ENCODE data around the gene IDUA. TPM values are rescaled to one million over a fixed set of nuclear protein-coding genes. Genes with fewer than 3 reads are reported as not detected.

IDUA gene
- total and polyA plus RNA-seq, 2 of the 4 experiments (the other 2 are of a cell fraction) = 0.72 to 12.5 TPM

DNA sequence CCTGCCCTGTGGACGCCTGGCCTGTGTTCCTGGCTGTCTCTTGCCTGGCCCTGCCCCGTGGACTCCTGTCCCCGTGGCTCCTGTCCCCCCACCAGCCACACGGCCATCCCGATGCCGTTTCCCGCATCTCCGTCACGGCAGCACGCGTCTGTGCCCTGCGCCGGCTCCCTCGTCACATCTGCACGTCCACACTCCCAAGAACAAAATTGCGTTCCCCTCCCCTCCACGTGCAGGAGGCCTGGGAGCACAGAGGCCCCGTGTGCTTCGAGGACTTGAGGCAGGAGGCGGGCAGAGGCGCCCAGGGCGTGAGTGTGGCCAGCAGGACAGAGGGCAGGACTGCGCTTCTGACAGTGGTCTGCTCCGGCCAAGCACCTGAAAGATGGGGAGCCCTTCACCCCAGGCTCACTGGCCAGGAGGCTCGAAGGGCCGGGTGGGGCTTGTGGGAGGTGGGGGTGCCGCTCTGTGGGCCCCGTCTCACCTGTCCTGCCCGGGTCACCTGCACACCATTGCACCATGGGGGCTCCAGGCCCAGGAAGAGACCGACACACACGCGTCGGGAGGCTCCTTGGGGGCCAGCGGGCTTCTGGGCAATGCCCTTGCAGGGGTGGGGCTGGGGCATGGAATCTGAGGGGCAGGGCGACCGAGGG, 41.9 kb downstream of the IDUA start:
- no peak overlapping the region for H3K4me2 ChIP-seq (ENCODE audit: low read depth, low read length)
- peaks cover 20% of the 10 kb centered on the region for H3K36me3 ChIP-seq (ENCODE audit: control insufficient read depth, insufficient read depth, low read length)
- no peak overlapping the region for H2BK15ac ChIP-seq (ENCODE audit: low read depth, low read length)
- in situ Hi-C loops (cut with MboI; ENCODE audit: low sequenced_read_pairs) (no loop called here), dilution Hi-C loops (cut with HindIII; ENCODE audit: low sequenced_read_pairs, unreplicated experiment) (no loop called here), intact Hi-C loops (cut with micrococcal nuclease) (no loop called here)
- no peaks in the 10 kb centered on the region for H3K9me3 ChIP-seq (ENCODE audit: control insufficient read depth, insufficient read depth, low read length)
- peaks cover 9% of the 10 kb centered on the region; the same call in 1 of the 2 replicates for H4K20me1 ChIP-seq (ENCODE audit: insufficient read depth, low read length)
- no peak overlapping the region for H3K27ac ChIP-seq (ENCODE audit: insufficient read depth, low read length)
- ATAC-seq (ENCODE audit: low read depth) (no peak), DNase-seq (no peak)
- no peak overlapping the region; the same call in 1 of the 2 replicates for H2AK5ac ChIP-seq (ENCODE audit: low read depth, low read length)
- H3K4me1 ChIP-seq (ENCODE audit: control insufficient read depth, insufficient read depth, low read length) = peaks cover 7% of the 10 kb centered on the region; the same call in 1 of the 2 replicates
- no peak overlapping the region for H3K4me3 ChIP-seq (ENCODE audit: insufficient read depth, low read depth, low read length)
- POLR2A ChIA-PET (ENCODE audit: unreplicated experiment) = no interaction called here
- 79% methylated on average over 4 of the region's 36 CpGs; no CpG with 5 or more reads in 1 of the 2 experiments for WGBS, 2 experiments (ENCODE audit: extremely low coverage in 2 of 2, insufficient read length in 1 of 2)
- H4K5ac ChIP-seq (ENCODE audit: low read depth, low read length) = no peak overlapping the region
- no peak overlapping the region for H2BK120ac ChIP-seq (ENCODE audit: low read depth, low read length)
- H3K56ac ChIP-seq (ENCODE audit: extremely low read depth, insufficient read depth, low read length) = no peak overlapping the region
- no peak overlapping the region for H2BK20ac ChIP-seq (ENCODE audit: low read depth, low read length)
- H3K4ac ChIP-seq (ENCODE audit: low read depth, low read length) = no peak overlapping the region
- H3K23ac ChIP-seq (ENCODE audit: low read depth, low read length) = no peak overlapping the region
- TF ChIP-seq RAD21 (IDR thresholded peaks at IDR 0.05; ENCODE audit: low read length) = no peak
- no peak for TF ChIP-seq SMC3 (IDR thresholded peaks at IDR 0.05; ENCODE audit: low read depth, low read length)
- no peak for TF ChIP-seq MAZ (IDR thresholded peaks at IDR 0.05; ENCODE audit: borderline replicate concordance, low read depth, low read length)
- no peak for TF ChIP-seq RCOR1 (IDR thresholded peaks at IDR 0.05; ENCODE audit: insufficient replicate concordance, low read length)
- TF ChIP-seq RFX5 (IDR thresholded peaks at IDR 0.05; ENCODE audit: low read depth, low read length) = no peak
- no peak for TF ChIP-seq MAFK (IDR thresholded peaks at IDR 0.05; ENCODE audit: low read depth, low read length)
- TF ChIP-seq, protein P1, sequence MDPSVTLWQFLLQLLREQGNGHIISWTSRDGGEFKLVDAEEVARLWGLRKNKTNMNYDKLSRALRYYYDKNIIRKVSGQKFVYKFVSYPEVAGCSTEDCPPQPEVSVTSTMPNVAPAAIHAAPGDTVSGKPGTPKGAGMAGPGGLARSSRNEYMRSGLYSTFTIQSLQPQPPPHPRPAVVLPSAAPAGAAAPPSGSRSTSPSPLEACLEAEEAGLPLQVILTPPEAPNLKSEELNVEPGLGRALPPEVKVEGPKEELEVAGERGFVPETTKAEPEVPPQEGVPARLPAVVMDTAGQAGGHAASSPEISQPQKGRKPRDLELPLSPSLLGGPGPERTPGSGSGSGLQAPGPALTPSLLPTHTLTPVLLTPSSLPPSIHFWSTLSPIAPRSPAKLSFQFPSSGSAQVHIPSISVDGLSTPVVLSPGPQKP (IDR thresholded peaks at IDR 0.05; ENCODE audit: borderline replicate concordance, low read depth, low read length) = no peak
- TF ChIP-seq, protein P2, sequence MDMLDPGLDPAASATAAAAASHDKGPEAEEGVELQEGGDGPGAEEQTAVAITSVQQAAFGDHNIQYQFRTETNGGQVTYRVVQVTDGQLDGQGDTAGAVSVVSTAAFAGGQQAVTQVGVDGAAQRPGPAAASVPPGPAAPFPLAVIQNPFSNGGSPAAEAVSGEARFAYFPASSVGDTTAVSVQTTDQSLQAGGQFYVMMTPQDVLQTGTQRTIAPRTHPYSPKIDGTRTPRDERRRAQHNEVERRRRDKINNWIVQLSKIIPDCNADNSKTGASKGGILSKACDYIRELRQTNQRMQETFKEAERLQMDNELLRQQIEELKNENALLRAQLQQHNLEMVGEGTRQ (IDR thresholded peaks at IDR 0.05; ENCODE audit: low read depth, low read length) = no peak
- no TSS peak for BruUV-seq (replicated peaks)
- H2AK9ac ChIP-seq (replicated peaks; ENCODE audit: low read depth, low read length, poor library complexity) = no peak overlapping the region
- H4K8ac ChIP-seq (ENCODE audit: low read depth in 2 of 2, low read length in 2 of 2) = no peak overlapping the region
- H3K14ac ChIP-seq (replicated peaks; ENCODE audit: low read depth, low read length) = no peak overlapping the region
- H3K9ac ChIP-seq (ENCODE audit: low read depth, low read length) = no peak overlapping the region
- CTCF ChIA-PET = no interaction called here
- H3K27me3 ChIP-seq (ENCODE audit: control insufficient read depth, insufficient read depth, low read length) = no peaks in the 10 kb centered on the region
- no peak overlapping the region for H4K91ac ChIP-seq (ENCODE audit: insufficient read depth, low read depth, low read length)
- no peak overlapping the region for H3K18ac ChIP-seq (ENCODE audit: low read depth, low read length)
- H3K9me1 ChIP-seq (ENCODE audit: insufficient read depth, low read length) = peaks cover 11% of the 10 kb centered on the region
- no peak overlapping the region for H2AFZ ChIP-seq (replicated peaks; ENCODE audit: low read length, poor library complexity)
- no peak overlapping the region for H2BK5ac ChIP-seq (ENCODE audit: low read depth, low read length, poor library complexity, severe bottlenecking)
- no peaks in the 10 kb centered on the region for H3K79me1 ChIP-seq (ENCODE audit: low read depth in 1 of 2, low read length in 2 of 2)
